ENCODE data around the gene SPANXN3.
"Not testable (repeated sequence)": the region's sequence is repeated elsewhere in the genome, so short reads cannot be mapped to it uniquely, and the experiment has no call there.

Gene SPANXN3

GRCh38 chrX:143517375-143517774 lies at the start of gene SPANXN3:
Gene SPANXN3, minus strand, starts transcription at chrX:143517475. Its CDS starts 84 bp downstream, at chrX:143517391.
- DNase-seq, result not testable (repeated sequence)

GRCh38 chrX:143536176-143536575 lies 18.9 kb upstream of the SPANXN3 start:
- no peak for DNase-seq

GRCh38 chrX:143502196-143502595 lies 15.1 kb downstream of the SPANXN3 start:
- not testable (repeated sequence) for DNase-seq

GRCh38 chrX:143500751-143501150 lies 16.5 kb downstream of the SPANXN3 start:
- DNase-seq, result no peak

- DNase-seq, result no peak
These were observed 31.2 kb downstream of the SPANXN3 start for GRCh38 chrX:143486105-143486504.

GRCh38 chrX:143476751-143477150 lies 40.5 kb downstream of the SPANXN3 start:
- DNase-seq, result no peak

- no peak for DNase-seq
These were observed 44.8 kb downstream of the SPANXN3 start for GRCh38 chrX:143472347-143472938.

- no peak for DNase-seq
These were observed 51.1 kb downstream of the SPANXN3 start for GRCh38 chrX:143466130-143466529.

- no peak for DNase-seq
These were observed 54.6 kb downstream of the SPANXN3 start for GRCh38 chrX:143462696-143463095.

- no peak for DNase-seq
These were observed 55.7 kb downstream of the SPANXN3 start for GRCh38 chrX:143461606-143462005.
